ENCODE data around the gene PUSL1. TPM values are rescaled to one million over a fixed set of nuclear protein-coding genes. Genes with fewer than 3 reads are reported as not detected.

PUSL1 gene
- total and polyA plus RNA-seq, 2 donors (not counting 3 experiments of a cell fraction or from before 2014, with no cell fraction given), result 18.8 to 27.3 TPM

GRCh38 chr1:1332774-1333480 is 24.5 kb downstream of the PUSL1 start:
- Histone ChIP-seq H3K9me3 (replicated peaks; ENCODE audit: control insufficient read depth, insufficient read depth, low read length) (no peaks in the 10 kb centered on the region), H3K4me1 (ENCODE audit: control insufficient read depth, extremely low read depth, insufficient read depth, low read length) (no peaks in the 10 kb centered on the region), H2AFZ (ENCODE audit: low read depth, low read length) (no peak overlapping the region), H3K4me2 (ENCODE audit: insufficient read depth, low read length) (no peak overlapping the region), H3K4me3 (replicated peaks in 1 of 3; ENCODE audit: insufficient read depth in 1 of 3, low read depth in 1 of 3, low read length in 3 of 3) (no peak overlapping the region), H3K9ac (replicated peaks; ENCODE audit: extremely low read depth, insufficient read depth, low read length) (no peak overlapping the region), H3K79me2 (ENCODE audit: control insufficient read depth, insufficient read depth, low read length) (no peaks in the 10 kb centered on the region), H3K27ac (ENCODE audit: insufficient read depth, low read depth, low read length) (no peak overlapping the region), H3K27me3 (ENCODE audit: control insufficient read depth in 2 of 2, insufficient read depth in 2 of 2, low read length in 2 of 2) (no peaks in the 10 kb centered on the region), H4K20me1 (replicated peaks; ENCODE audit: control insufficient read depth, extremely low read depth, insufficient read depth, low read length) (no peaks in the 10 kb centered on the region), H3K36me3 (ENCODE audit: control insufficient read depth in 2 of 2, extremely low read depth in 1 of 2, insufficient read depth in 2 of 2, low read length in 2 of 2) (peaks cover 0 to 8% of the 10 kb centered on the region in 2 experiments), H3K9me1 (replicated peaks; ENCODE audit: control insufficient read depth, extremely low read depth, insufficient read depth, low read length) (no peaks in the 10 kb centered on the region)
- DNase-seq (ENCODE audit: low read depth, low spot score), result no peak
- POLR2A ChIA-PET, result no interaction called here
- CTCF ChIA-PET, result no interaction called here
- BruUV-seq (replicated peaks), result no TSS peak
- TF ChIP-seq GATA2 (IDR thresholded peaks at IDR 0.05; ENCODE audit: insufficient read depth, insufficient read length, low read depth, low read length), result no peak
- TF ChIP-seq JUN (IDR thresholded peaks at IDR 0.05; ENCODE audit: borderline replicate concordance, insufficient read depth, insufficient read length, low read depth), result no peak
- TF ChIP-seq POLR2AphosphoS5 (IDR thresholded peaks at IDR 0.05; ENCODE audit: insufficient read depth, low read depth, low read length), result no peak
- TF ChIP-seq, protein P1, sequence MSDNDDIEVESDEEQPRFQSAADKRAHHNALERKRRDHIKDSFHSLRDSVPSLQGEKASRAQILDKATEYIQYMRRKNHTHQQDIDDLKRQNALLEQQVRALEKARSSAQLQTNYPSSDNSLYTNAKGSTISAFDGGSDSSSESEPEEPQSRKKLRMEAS (IDR thresholded peaks at IDR 0.05; ENCODE audit: insufficient read depth, insufficient read length), result no peak
- no peak for TF ChIP-seq FOS (IDR thresholded peaks at IDR 0.05; ENCODE audit: borderline replicate concordance, insufficient read depth, low read length)
- no peak for TF ChIP-seq POLR2A (IDR thresholded peaks at IDR 0.05; ENCODE audit: low read depth, low read length)
- TF ChIP-seq MYC (IDR thresholded peaks at IDR 0.05; ENCODE audit: low read depth, low read length), result no peak
- TF ChIP-seq EZH2 (IDR thresholded peaks at IDR 0.05; ENCODE audit: borderline replicate concordance, low read depth, low read length, severe bottlenecking), result no peak
- TF ChIP-seq CTCF (IDR thresholded peaks at IDR 0.05; ENCODE audit: extremely low read depth in 1 of 2, insufficient read depth in 1 of 2, low read depth in 1 of 2, low read length in 2 of 2), result no peak
- intact Hi-C loops (cut with micrococcal nuclease), result no loop called here
- no peak for FAIRE-seq
- dilution Hi-C loops (cut with MboI; ENCODE audit: extremely low pct_ligation_motif_present, low sequenced_read_pairs), result no loop called here
